ENCODE results near the gene SLCO2A1.

DNA sequence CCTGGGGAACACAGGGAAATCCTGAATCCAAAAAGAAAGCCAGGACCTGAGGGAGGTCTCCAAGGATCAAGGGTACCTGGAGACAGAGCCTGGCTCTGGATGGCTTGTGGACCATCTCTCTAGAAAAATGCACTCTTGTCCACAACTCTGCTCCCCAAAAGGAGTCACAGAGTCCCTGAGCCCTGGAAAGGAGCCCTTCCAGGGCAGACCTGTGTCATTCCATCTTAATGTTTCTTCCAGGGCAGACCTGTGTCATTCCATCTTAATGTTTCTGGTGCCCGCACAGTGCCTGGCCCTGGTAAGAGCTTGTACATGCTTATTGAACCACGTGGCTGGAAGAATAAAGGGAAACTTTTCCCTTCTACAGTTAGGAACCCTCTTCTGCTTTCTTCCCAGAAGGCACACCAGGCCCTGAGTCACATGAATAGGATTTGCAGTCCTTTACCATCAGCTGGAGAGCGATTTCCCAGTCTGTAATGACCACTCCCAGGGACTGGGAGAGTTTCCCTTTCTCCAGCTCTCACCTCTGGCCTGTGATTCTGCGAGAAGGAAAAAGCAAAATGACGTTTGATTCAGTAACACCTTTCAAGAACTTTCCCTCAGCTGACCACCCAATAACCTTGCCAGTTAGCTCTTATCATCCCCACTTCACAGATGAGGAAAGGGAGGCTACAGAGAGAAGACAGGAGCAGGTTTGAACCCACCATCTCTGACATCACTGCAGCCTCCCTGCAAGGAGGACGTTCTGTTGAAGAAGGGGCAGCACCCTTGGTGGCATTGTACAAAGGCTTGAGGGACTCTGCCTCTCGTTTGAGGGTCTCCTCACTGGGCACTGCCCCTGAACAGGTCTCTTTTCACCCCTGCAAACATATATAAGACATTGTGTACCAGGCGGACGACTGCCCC lies 35.8 kb upstream of the SLCO2A1 start:
- TF ChIP-seq, protein P1, sequence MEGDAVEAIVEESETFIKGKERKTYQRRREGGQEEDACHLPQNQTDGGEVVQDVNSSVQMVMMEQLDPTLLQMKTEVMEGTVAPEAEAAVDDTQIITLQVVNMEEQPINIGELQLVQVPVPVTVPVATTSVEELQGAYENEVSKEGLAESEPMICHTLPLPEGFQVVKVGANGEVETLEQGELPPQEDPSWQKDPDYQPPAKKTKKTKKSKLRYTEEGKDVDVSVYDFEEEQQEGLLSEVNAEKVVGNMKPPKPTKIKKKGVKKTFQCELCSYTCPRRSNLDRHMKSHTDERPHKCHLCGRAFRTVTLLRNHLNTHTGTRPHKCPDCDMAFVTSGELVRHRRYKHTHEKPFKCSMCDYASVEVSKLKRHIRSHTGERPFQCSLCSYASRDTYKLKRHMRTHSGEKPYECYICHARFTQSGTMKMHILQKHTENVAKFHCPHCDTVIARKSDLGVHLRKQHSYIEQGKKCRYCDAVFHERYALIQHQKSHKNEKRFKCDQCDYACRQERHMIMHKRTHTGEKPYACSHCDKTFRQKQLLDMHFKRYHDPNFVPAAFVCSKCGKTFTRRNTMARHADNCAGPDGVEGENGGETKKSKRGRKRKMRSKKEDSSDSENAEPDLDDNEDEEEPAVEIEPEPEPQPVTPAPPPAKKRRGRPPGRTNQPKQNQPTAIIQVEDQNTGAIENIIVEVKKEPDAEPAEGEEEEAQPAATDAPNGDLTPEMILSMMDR (IDR thresholded peaks at IDR 0.05), result no peak
- no peak for TF ChIP-seq POLR2A (IDR thresholded peaks at IDR 0.05)

Data from testis (tissue), 2 donors.